H1 (cell line): Measurements from ENCODE around the gene MYH9. TPM values are rescaled to one million over a fixed set of nuclear protein-coding genes. Genes with fewer than 3 reads are reported as not detected.

Experiments used
- CTCF ChIA-PET: fragments of 300-600 bp; sonication (Branson Sonifier 250); formaldehyde crosslinking; loops from one replicate; lab custom pipeline; 2021; ENCODE audit not compliant: partially characterized antibody; lab: Charles Lee
- POLR2A ChIA-PET: fragments of 300-600 bp; sonication (Branson Sonifier 250); formaldehyde crosslinking; loops from one replicate; lab custom pipeline; 2021; ENCODE audit warnings: inconsistent platforms; ENCODE audit not compliant: partially characterized antibody; lab: Charles Lee
- DNase-seq, 2 experiments: peaks; one replicate each; pipeline versions ENCODE4 v3.0.0 to v3.0.0-alpha.2; 2010 to 2022; ENCODE audit warnings: low spot score in 2 of 2, low read depth in 1 of 2, mixed read lengths in 1 of 2
- FAIRE-seq: peaks from 2 replicates; lab custom pipeline; 2011; peaks lifted over from hg19 to GRCh38; lab: Jason Lieb, UNC
- H2AFZ ChIP-seq: 2 replicates; pipeline ENCODE4 v1.8.1; 2012; ENCODE audit warnings: low read length, inconsistent platforms
- H2AK5ac ChIP-seq: 2 replicates; pipeline ENCODE4 v1.6.1; 2013; ENCODE audit warnings: low read depth, low read length
- H2BK120ac ChIP-seq: replicated peaks from 2 replicates; pipeline ENCODE3; 2013; ENCODE audit warnings: low read depth, low read length, inconsistent platforms
- H2BK12ac ChIP-seq: 2 replicates; pipeline ENCODE4 v1.6.1; 2013; ENCODE audit warnings: low read depth, low read length
- H2BK15ac ChIP-seq: 2 replicates; pipeline ENCODE4 v1.6.1; 2013; ENCODE audit warnings: low read length
- H2BK20ac ChIP-seq: 2 replicates; pipeline ENCODE4 v1.6.1; 2013; ENCODE audit warnings: low read length
- H2BK5ac ChIP-seq: 2 replicates; pipeline ENCODE4 v1.6.1; 2013; ENCODE audit warnings: low read depth, low read length
- H3K14ac ChIP-seq: 2 replicates; pipeline ENCODE4 v1.6.1; 2013; ENCODE audit warnings: inconsistent platforms; ENCODE audit not compliant: insufficient read length
- H3K18ac ChIP-seq: 2 replicates; pipeline ENCODE4 v1.6.1; 2013; ENCODE audit warnings: low read length; ENCODE audit errors: extremely low read depth
- H3K23ac ChIP-seq: 2 replicates; pipeline ENCODE4 v1.6.1; 2013; ENCODE audit warnings: inconsistent platforms; ENCODE audit not compliant: insufficient read length
- H3K23me2 ChIP-seq: 2 replicates; pipeline ENCODE4 v1.6.1; 2013; ENCODE audit warnings: low read depth, low read length
- H3K27ac ChIP-seq: 2 replicates; pipeline ENCODE4 v1.6.1; 2011; ENCODE audit warnings: low read depth, low read length, inconsistent platforms
- H3K27me3 ChIP-seq, 4 experiments: replicated peaks in 1 of 4; 1 replicate in 1 of 4; 2 replicates in 3 of 4; pipeline versions ENCODE4 v1.6.1 to v1.8.1; 2011 to 2013; ENCODE audit warnings: low read length in 3 of 4, mild to moderate bottlenecking in 3 of 4, inconsistent platforms in 2 of 4, mixed read lengths in 2 of 4, moderate library complexity in 1 of 4; ENCODE audit not compliant: control insufficient read depth in 3 of 4, insufficient read depth in 3 of 4; ENCODE audit errors: extremely low read depth in 1 of 4
- H3K36me3 ChIP-seq, 4 experiments: 2 replicates each; pipeline versions ENCODE4 v1.6.1 to v1.8.1; 2011 to 2013; ENCODE audit warnings: mild to moderate bottlenecking in 4 of 4, low read length in 3 of 4, moderate library complexity in 2 of 4, control low read depth in 1 of 4, inconsistent platforms in 1 of 4; ENCODE audit not compliant: insufficient read depth in 4 of 4, control insufficient read depth in 2 of 4
- H3K4ac ChIP-seq: replicated peaks from 2 replicates; pipeline ENCODE3; 2013; ENCODE audit warnings: low read length, low read depth, mixed read lengths, inconsistent platforms; ENCODE audit not compliant: insufficient read length
- H3K4me1 ChIP-seq, 4 experiments: replicated peaks in 1 of 4; 1 replicate in 1 of 4; 2 replicates in 3 of 4; pipeline versions ENCODE4 v1.6.1 to v1.8.1; 2011 to 2013; ENCODE audit warnings: low read length in 3 of 4, inconsistent platforms in 2 of 4, mixed read lengths in 1 of 4; ENCODE audit not compliant: insufficient read depth in 4 of 4, control insufficient read depth in 3 of 4
- H3K4me2 ChIP-seq, 2 experiments: 2 replicates each; pipeline versions ENCODE4 v1.6.1 to v1.8.1; 2011 to 2013; ENCODE audit warnings: low read depth in 2 of 2, low read length in 2 of 2, control low read depth in 1 of 2, inconsistent platforms in 1 of 2, mild to moderate bottlenecking in 1 of 2; ENCODE audit not compliant: insufficient read depth in 1 of 2
- H3K4me3 ChIP-seq, 4 experiments: fragments of 200-600, 300-600 bp in 1 of 4; sonication (generic), shearing (Covaris generic), sonication (Bioruptor Twin) in 1 of 4; 2 replicates each; pipeline versions ENCODE4 v1.5.1 to v1.8.1; 2011 to 2016; ENCODE audit warnings: low read length in 4 of 4, low read depth in 3 of 4, control low read depth in 2 of 4, inconsistent platforms in 2 of 4, mild to moderate bottlenecking in 2 of 4, mixed read lengths in 1 of 4, moderate library complexity in 1 of 4; ENCODE audit not compliant: insufficient read depth in 2 of 4; ENCODE audit errors: extremely low read depth in 1 of 4
- H3K56ac ChIP-seq: replicated peaks from 2 replicates; pipeline ENCODE3; 2013; ENCODE audit warnings: low read depth, mild to moderate bottlenecking, mixed read lengths, low read length, inconsistent platforms; ENCODE audit not compliant: insufficient read length
- H3K79me1 ChIP-seq: 2 replicates; pipeline ENCODE4 v1.6.1; 2013; ENCODE audit warnings: low read depth, low read length, control low read depth
- H3K79me2 ChIP-seq, 2 experiments: 2 replicates each; pipeline versions ENCODE4 v1.6.1 to v1.8.1; 2012 to 2013; ENCODE audit warnings: low read length in 2 of 2, mild to moderate bottlenecking in 2 of 2, inconsistent platforms in 1 of 2; ENCODE audit not compliant: insufficient read depth in 2 of 2, control insufficient read depth in 1 of 2
- H3K9ac ChIP-seq, 4 experiments: replicated peaks in 1 of 4; 1 replicate in 1 of 4; 2 replicates in 3 of 4; pipeline versions ENCODE4 v1.6.1 to v1.8.1; 2011 to 2013; ENCODE audit warnings: low read depth in 3 of 4, low read length in 3 of 4, control low read depth in 2 of 4, mild to moderate bottlenecking in 2 of 4, moderate library complexity in 2 of 4, inconsistent platforms in 1 of 4; ENCODE audit errors: extremely low read depth in 1 of 4
- H3K9me3 ChIP-seq, 2 experiments: 2 replicates each; pipeline versions ENCODE4 v1.6.1 to v1.8.1; 2012 to 2013; ENCODE audit warnings: mild to moderate bottlenecking in 2 of 2, moderate library complexity in 2 of 2, control low read depth in 1 of 2, inconsistent platforms in 1 of 2, low read depth in 1 of 2, low read length in 1 of 2, mixed read lengths in 1 of 2; ENCODE audit not compliant: insufficient read depth in 2 of 2
- H4K20me1 ChIP-seq, 2 experiments: replicated peaks in 1 of 2; 2 replicates each; pipeline versions ENCODE3 to v1.8.1; 2011 to 2013; ENCODE audit warnings: inconsistent platforms in 2 of 2, low read length in 2 of 2, mild to moderate bottlenecking in 1 of 2; ENCODE audit not compliant: insufficient read depth in 2 of 2, control insufficient read depth in 1 of 2
- H4K5ac ChIP-seq: 2 replicates; pipeline ENCODE4 v1.6.1; 2013; ENCODE audit warnings: low read length, low read depth, mixed read lengths, inconsistent platforms; ENCODE audit not compliant: insufficient read length
- H4K8ac ChIP-seq: 2 replicates; pipeline ENCODE4 v1.8.0; 2013; ENCODE audit warnings: mild to moderate bottlenecking, moderate library complexity, low read length, inconsistent platforms; ENCODE audit not compliant: insufficient read depth; ENCODE audit errors: extremely low read depth
- H4K91ac ChIP-seq: replicated peaks from 2 replicates; pipeline ENCODE3; 2013; ENCODE audit warnings: low read length, mixed read lengths, inconsistent platforms; ENCODE audit not compliant: insufficient read length
- MAFK ChIP-seq: IDR thresholded peaks from 2 replicates; pipeline ENCODE4 v1.6.1; 2012; ENCODE audit warnings: low read depth, mild to moderate bottlenecking, improper control_type of control experiment, low read length
- POLR2A ChIP-seq, 2 experiments: IDR thresholded peaks; 1 replicate in 1 of 2; 2 replicates in 1 of 2; pipeline ENCODE4 v1.6.1; 2011; ENCODE audit warnings: low read depth in 2 of 2, low read length in 2 of 2, mild to moderate bottlenecking in 2 of 2; ENCODE audit errors: control extremely low read depth in 1 of 2
- POLR2AphosphoS5 ChIP-seq: IDR thresholded peaks from 2 replicates; pipeline ENCODE4 v1.6.1; 2011; ENCODE audit warnings: low read depth, low read length
- WGBS, 2 experiments: shearing (Covaris generic) in 1 of 2; methylation state at CpG; one replicate each; pipeline versions ENCODE4 v1.1.6 to v1.1.7; 2013 to 2015; ENCODE audit warnings: low lambda C conversion rate in 2 of 2, mixed read lengths in 2 of 2, inconsistent platforms in 1 of 2, low coverage in 1 of 2, missing lambda C conversion rate in 1 of 2; ENCODE audit not compliant: insufficient replicate concordance in 2 of 2, insufficient coverage in 1 of 2, insufficient read length in 1 of 2; ENCODE audit errors: extremely low coverage in 1 of 2, missing lambda C conversion rate in 1 of 2; 5-methylcytosine and 5-hydroxymethylcytosine counted together
- polyA plus RNA-seq, 7 experiments: library from polyadenylated mRNA; depleted of rRNA in 3 of 7; stranded (reverse) in 5 of 7; unstranded in 2 of 7; fragments of >200 nt in 5 of 7; fragments of 200-250 nt in 2 of 7; gene quantifications; 1 replicate in 5 of 7; 2 replicates in 1 of 7; 4 replicates in 1 of 7; pipeline versions ENCODE4 v1.2.1 to v1.2.3, GENCODE V29; 2011 to 2013; ENCODE audit warnings: missing spikeins in 2 of 7, mixed read lengths in 2 of 7
- total RNA-seq: library from RNA; stranded (reverse); fragmentation: NEBNext Ultra II Directional; extraction: Animal tissue kit (Norgen Biotek cat#: 25700); gene quantifications from 2 replicates; pipeline ENCODE4 v1.2.1, GENCODE V29; 2021

Gene MYH9
- total and polyA plus RNA-seq, 2 of the 8 experiments (the other 6 are each of a cell fraction or from before 2014, with no cell fraction given), result 24.9 to 322 TPM

- Histone ChIP-seq H3K9me3 (no peaks in the 10 kb centered on the region), H3K4me2 (no peak overlapping the region), H2BK120ac (no peak overlapping the region), H3K36me3 (no peaks in the 10 kb centered on the region), H3K4me3 (no peak overlapping the region), H2BK12ac (0 out of 2 replicates have a peak overlapping the region, but pooled peaks have one; percentile 13), H3K23ac (no peak overlapping the region), H2AFZ (no peak overlapping the region), H2AK5ac (0 out of 2 replicates have a peak overlapping the region, but pooled peaks have one; percentile 47), H4K8ac (no peak overlapping the region), H3K27ac (0 out of 2 replicates have a peak overlapping the region, but pooled peaks have one; percentile 11), H2BK15ac (peak overlapping the region; percentile 4; the same call in 1 of the 2 replicates), H2BK5ac (no peak overlapping the region; the same call in 1 of the 2 replicates), H4K20me1 (peaks cover 0 to 21% of the 10 kb centered on the region in 2 experiments), H3K14ac (no peak overlapping the region), H3K23me2 (peaks cover 4% of the 10 kb centered on the region; the same call in 1 of the 2 replicates), H3K27me3 (no peaks in the 10 kb centered on the region), H3K9ac (no peak overlapping the region), H3K56ac (no peak overlapping the region), H4K5ac (no peak overlapping the region), H3K18ac (no peak overlapping the region; the same call in 1 of the 2 replicates), H4K91ac (no peak overlapping the region), H3K4me1 (peaks cover 3 to 21% (median 8%) of the 10 kb centered on the region in 4 experiments), H2BK20ac (no peak overlapping the region), H3K79me1 (peaks cover 8% of the 10 kb centered on the region; the same call in 1 of the 2 replicates), H3K4ac (no peak overlapping the region), H3K79me2 (peaks cover 28 to 86% of the 10 kb centered on the region in 2 experiments)
- 88% methylated on average over 4 of the region's 4 CpGs; no CpG with 5 or more reads in 1 of the 2 experiments for WGBS, 2 experiments
- no peak for DNase-seq
- POLR2A ChIA-PET, result interaction anchor here (0.6 to 19.2 kb wide), 4 partner anchors 14 to 53 kb away, joined by 3 to 263 read pairs (median 3); no protein-coding TSS in a partner anchor
- CTCF ChIA-PET, result interaction anchor here (0.8 to 1.0 kb wide), 2 partner anchors 8 to 82 kb away, joined by 3 read pairs; no protein-coding TSS in a partner anchor
- FAIRE-seq, result no peak
- TF ChIP-seq MAFK (no peak), POLR2AphosphoS5 (peak; percentile 13; the same call in 1 of the 2 replicates), POLR2A (IDR thresholded peaks at IDR 0.05; ENCODE audit: control extremely low read depth in 1 of 2, low read depth in 2 of 2, low read length in 2 of 2) (peak in 1 of 2 experiments; percentile 50; a peak in 1 of 3 replicates)
These were observed 4.6 kb downstream of the MYH9 start for GRCh38 chr22:36383110-36383581.
